H9 (cell line): ENCODE data around the gene ETFA. TPM values are rescaled to one million over a fixed set of nuclear protein-coding genes. Genes with fewer than 3 reads are reported as not detected.

Experiments used
- DNase-seq: peaks from one replicate; pipeline ENCODE4 v3.0.0-alpha.2; 2017
- H2AFZ ChIP-seq: one replicate; pipeline ENCODE4 v1.6.1; 2013; ENCODE audit warnings: mild to moderate bottlenecking, low read length, control low read depth, moderate library complexity
- H2AK5ac ChIP-seq: 2 replicates; pipeline ENCODE4 v1.6.1; 2013; ENCODE audit warnings: low read length, control low read depth, mixed read lengths; ENCODE audit not compliant: insufficient read length
- H2BK120ac ChIP-seq: one replicate; pipeline ENCODE4 v1.6.1; 2013; ENCODE audit warnings: low read depth, mild to moderate bottlenecking, low read length, control low read depth, inconsistent platforms; ENCODE audit not compliant: poor library complexity, severe bottlenecking
- H2BK12ac ChIP-seq: 2 replicates; pipeline ENCODE4 v1.6.1; 2013; ENCODE audit warnings: low read length, control low read depth, mixed read lengths, low read depth; ENCODE audit not compliant: insufficient read length
- H2BK15ac ChIP-seq: 2 replicates; pipeline ENCODE4 v1.6.1; 2013; ENCODE audit warnings: low read depth, low read length, control low read depth
- H2BK20ac ChIP-seq: one replicate; pipeline ENCODE4 v1.6.1; 2013; ENCODE audit warnings: low read depth, mild to moderate bottlenecking, low read length, control low read depth, inconsistent platforms; ENCODE audit not compliant: poor library complexity, severe bottlenecking
- H2BK5ac ChIP-seq: 2 replicates; pipeline ENCODE4 v1.6.1; 2013; ENCODE audit warnings: low read length, control low read depth, mixed read lengths; ENCODE audit not compliant: insufficient read length
- H3K14ac ChIP-seq: 2 replicates; pipeline ENCODE4 v1.6.1; 2013; ENCODE audit warnings: low read length, control low read depth; ENCODE audit not compliant: insufficient read depth
- H3K18ac ChIP-seq: 2 replicates; pipeline ENCODE4 v1.6.1; 2013; ENCODE audit warnings: low read depth, mild to moderate bottlenecking, mixed read lengths, low read length, control low read depth; ENCODE audit not compliant: insufficient read length
- H3K23ac ChIP-seq: 2 replicates; pipeline ENCODE4 v1.6.1; 2013; ENCODE audit warnings: low read length, control low read depth, mixed read lengths, low read depth; ENCODE audit not compliant: insufficient read length
- H3K23me2 ChIP-seq: 2 replicates; pipeline ENCODE4 v1.6.1; 2013; ENCODE audit warnings: low read depth, mild to moderate bottlenecking, mixed read lengths, low read length, control low read depth; ENCODE audit not compliant: insufficient read length, poor library complexity, severe bottlenecking
- H3K27ac ChIP-seq: 2 replicates; pipeline ENCODE4 v1.5.1; 2013; ENCODE audit warnings: low read length, control low read depth, mixed read lengths, low read depth; ENCODE audit not compliant: insufficient read length
- H3K27me3 ChIP-seq: 2 replicates; pipeline ENCODE4 v1.6.1; 2013; ENCODE audit warnings: low read length, control low read depth, inconsistent platforms; ENCODE audit not compliant: insufficient read depth
- H3K4ac ChIP-seq: 2 replicates; pipeline ENCODE4 v1.6.1; 2013; ENCODE audit warnings: low read depth, mild to moderate bottlenecking, control low read depth, inconsistent platforms, low read length, moderate library complexity
- H3K4me1 ChIP-seq: 2 replicates; pipeline ENCODE4 v1.6.1; 2013; ENCODE audit warnings: low read length, control low read depth, inconsistent platforms; ENCODE audit not compliant: insufficient read depth
- H3K4me2 ChIP-seq: 2 replicates; pipeline ENCODE4 v1.6.1; 2013; ENCODE audit warnings: low read length, control low read depth, mixed read lengths; ENCODE audit not compliant: insufficient read length, insufficient read depth
- H3K56ac ChIP-seq: 2 replicates; pipeline ENCODE4 v1.6.1; 2013; ENCODE audit warnings: low read depth, mild to moderate bottlenecking, mixed read lengths, low read length, control low read depth; ENCODE audit not compliant: insufficient read length
- H3K79me1 ChIP-seq: 2 replicates; pipeline ENCODE4 v1.6.1; 2013; ENCODE audit warnings: low read depth, mild to moderate bottlenecking, moderate library complexity, low read length, control low read depth, inconsistent platforms; ENCODE audit not compliant: insufficient read depth, poor library complexity, severe bottlenecking
- H3K79me2 ChIP-seq: 2 replicates; pipeline ENCODE4 v1.6.1; 2013; ENCODE audit warnings: low read length, control low read depth, inconsistent platforms; ENCODE audit not compliant: insufficient read depth
- H3K9ac ChIP-seq: 2 replicates; pipeline ENCODE4 v1.6.1; 2013; ENCODE audit warnings: low read length, control low read depth, mixed read lengths; ENCODE audit not compliant: insufficient read length; ENCODE audit errors: extremely low read depth
- H3K9me3 ChIP-seq: one replicate; pipeline ENCODE4 v1.6.1; 2013; ENCODE audit warnings: low read depth, low read length, inconsistent platforms; ENCODE audit not compliant: control insufficient read depth
- H3T11ph ChIP-seq: one replicate; pipeline ENCODE4 v1.6.1; 2013; ENCODE audit warnings: mild to moderate bottlenecking, low read length, control low read depth, inconsistent platforms
- H4K20me1 ChIP-seq: one replicate; pipeline ENCODE4 v1.6.1; 2013; ENCODE audit not compliant: control insufficient read depth, insufficient read length, insufficient read depth
- H4K5ac ChIP-seq: 2 replicates; pipeline ENCODE4 v1.6.1; 2013; ENCODE audit warnings: low read depth, mild to moderate bottlenecking, mixed read lengths, low read length, control low read depth; ENCODE audit not compliant: insufficient read length
- H4K8ac ChIP-seq: replicated peaks from 2 replicates; pipeline ENCODE4 v1.6.1; 2013; ENCODE audit warnings: low read length, control low read depth, mixed read lengths, low read depth; ENCODE audit not compliant: insufficient read length
- H4K91ac ChIP-seq: 2 replicates; pipeline ENCODE4 v1.6.1; 2013; ENCODE audit warnings: low read depth, mild to moderate bottlenecking, moderate library complexity, mixed read lengths, low read length, control low read depth; ENCODE audit not compliant: insufficient read length
- H3K27ac Mint-ChIP-seq, 3 experiments: 2 replicates in 2 of 3; 3 replicates in 1 of 3; pipeline ENCODE4 v1.8.0; 2020 to 2021; ENCODE audit warnings: mixed read lengths in 3 of 3, mild to moderate bottlenecking in 1 of 3, moderate library complexity in 1 of 3
- H3K27me3 Mint-ChIP-seq: 2 replicates; pipeline ENCODE4 v1.8.0; 2021; ENCODE audit warnings: low read depth, mild to moderate bottlenecking, moderate library complexity, mixed read lengths
- H3K36me3 Mint-ChIP-seq, 3 experiments: 2 replicates in 2 of 3; 3 replicates in 1 of 3; pipeline ENCODE4 v1.8.0; 2020 to 2021; ENCODE audit warnings: low read depth in 3 of 3, mixed read lengths in 3 of 3; ENCODE audit not compliant: insufficient read depth in 1 of 3
- H3K4me1 Mint-ChIP-seq, 2 experiments: 2 replicates each; pipeline ENCODE4 v1.8.0; 2020; ENCODE audit warnings: mixed read lengths in 2 of 2
- H3K4me3 Mint-ChIP-seq, 2 experiments: 2 replicates in 1 of 2; 3 replicates in 1 of 2; pipeline ENCODE4 v1.8.0; 2020 to 2021; ENCODE audit warnings: mild to moderate bottlenecking in 2 of 2, mixed read lengths in 2 of 2, moderate library complexity in 1 of 2
- H3K9me3 Mint-ChIP-seq, 2 experiments: 2 replicates in 1 of 2; 3 replicates in 1 of 2; pipeline ENCODE4 v1.8.0; 2020; ENCODE audit warnings: mild to moderate bottlenecking in 2 of 2, mixed read lengths in 2 of 2, moderate library complexity in 1 of 2
- CTCF ChIP-seq: fragments of 200-600 bp; sonication (generic); conservative IDR thresholded peaks from 3 replicates; pipeline ENCODE4 v1.8.0; 2021; ENCODE audit warnings: antibody characterized with exemption, mild to moderate bottlenecking
- WGBS: extraction: QIAGEN DNeasy Blood & Tissue Kit; methylation state at CpG from one replicate; pipeline ENCODE4 v1.1.7; 2013; ENCODE audit warnings: missing lambda C conversion rate, low lambda C conversion rate, mixed read lengths; ENCODE audit not compliant: insufficient read length; ENCODE audit errors: extremely low coverage; 5-methylcytosine and 5-hydroxymethylcytosine counted together
- total RNA-seq: library from RNA; stranded (reverse); gene quantifications from 2 replicates; pipeline ENCODE4 v1.2.1, GENCODE V29; 2021

Gene ETFA
- total RNA-seq, 1 experiment from 2014 or later, result 109 TPM

GRCh38 chr15:76321602-76322001, 10.3 kb upstream of the ETFA start:
- no peak overlapping the region for H3K9ac ChIP-seq
- TF ChIP-seq CTCF, result no peak
- H3K4me1 ChIP-seq, result no peaks in the 10 kb centered on the region
- no peak overlapping the region for H3K14ac ChIP-seq
- H3K9me3 ChIP-seq, result no peaks in the 10 kb centered on the region
- no peak overlapping the region for H2BK20ac ChIP-seq
- Mint-ChIP-seq H3K9me3 (no peaks in the 10 kb centered on the region), H3K27ac (no peak overlapping the region), H3K4me3 (no peak overlapping the region), H3K36me3 (no peaks in the 10 kb centered on the region), H3K27me3 (peaks cover 29% of the 10 kb centered on the region), H3K4me1 (peaks cover 0 to 3% of the 10 kb centered on the region in 2 experiments; a peak in 1 of 4 replicates)
- no peak overlapping the region for H3K27ac ChIP-seq
- H4K8ac ChIP-seq, result no peak overlapping the region
- no peak overlapping the region for H2BK15ac ChIP-seq
- no peak overlapping the region for H3K4me2 ChIP-seq
- no peak overlapping the region for H3K56ac ChIP-seq
- no peak overlapping the region for H4K5ac ChIP-seq
- no peak overlapping the region for H2BK5ac ChIP-seq
- H3K23ac ChIP-seq, result no peak overlapping the region
- no peak overlapping the region for H2AK5ac ChIP-seq
- H2AFZ ChIP-seq, result no peak overlapping the region
- H3K23me2 ChIP-seq, result no peaks in the 10 kb centered on the region
- H4K20me1 ChIP-seq, result no peaks in the 10 kb centered on the region
- H3T11ph ChIP-seq, result no peak overlapping the region
- no peak overlapping the region for H3K18ac ChIP-seq
- no CpG with 5 or more reads among the region's 5 CpGs for WGBS
- H3K79me2 ChIP-seq, result no peaks in the 10 kb centered on the region
- no peak overlapping the region for H3K4ac ChIP-seq
- H3K79me1 ChIP-seq, result no peaks in the 10 kb centered on the region
- H3K27me3 ChIP-seq, result no peaks in the 10 kb centered on the region
- DNase-seq, result no peak
- no peak overlapping the region for H4K91ac ChIP-seq
- no peak overlapping the region for H2BK120ac ChIP-seq
- H2BK12ac ChIP-seq, result no peak overlapping the region
